ENCODE results near the gene REV1. TPM values are rescaled to one million over a fixed set of nuclear protein-coding genes. Genes with fewer than 3 reads are reported as not detected.
"Not testable (repeated sequence)": the region's sequence is repeated elsewhere in the genome, so short reads cannot be mapped to it uniquely, and the experiment has no call there.

Gene REV1
- total RNA-seq, 6 experiments from 2014 or later = 12.6 to 21.6 (median 13.6) TPM

DNA sequence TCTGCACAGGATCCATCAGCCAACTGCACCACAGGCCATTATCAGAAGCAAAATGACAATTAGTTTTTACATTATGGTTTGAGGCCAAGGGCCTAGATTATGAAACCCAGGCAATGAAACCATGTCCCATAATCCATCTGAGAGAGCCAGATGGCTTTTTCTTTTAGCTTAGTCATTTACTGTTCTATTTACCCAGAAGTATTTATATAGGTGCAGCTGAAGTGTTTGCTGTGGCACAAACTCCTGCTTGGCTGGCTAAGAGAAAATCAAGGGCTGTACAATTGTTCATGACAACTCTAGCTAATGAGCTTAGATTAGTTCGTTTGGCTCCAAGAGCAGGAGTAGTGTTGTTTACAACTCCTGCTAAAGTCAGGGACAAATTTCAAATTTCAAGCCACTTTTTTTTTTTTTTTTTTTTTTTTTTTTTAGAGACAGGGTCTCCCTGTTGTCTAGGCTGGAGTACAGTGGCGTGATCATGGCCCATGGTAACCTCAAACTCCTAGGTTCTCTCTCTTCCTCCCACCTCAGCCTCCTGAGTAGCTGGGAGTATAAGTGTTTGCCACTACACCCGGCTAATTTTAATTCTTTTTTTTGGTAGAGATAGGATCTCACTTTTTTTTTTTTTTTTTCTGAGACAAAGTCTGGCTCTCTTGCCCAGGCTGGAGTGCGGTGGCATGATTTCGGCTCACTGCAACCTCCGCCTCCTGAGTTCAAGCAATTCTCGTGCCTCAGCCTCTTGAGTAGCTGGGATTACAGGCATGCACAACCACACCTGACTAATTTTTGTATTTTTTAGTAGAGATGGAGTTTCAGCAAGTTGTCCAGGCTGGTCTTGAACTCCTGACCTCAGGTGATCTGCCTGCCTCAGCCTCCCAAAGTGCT, 18.4 kb upstream of the REV1 start:
- ATAC-seq (peak in 1 of 4 donors; percentile 56), DNase-seq (no peak)
- Histone ChIP-seq H3K9me3 (no peaks in the 10 kb centered on the region), H3K27me3 (no peaks in the 10 kb centered on the region), H3K4me1 (no peaks in the 10 kb centered on the region), H3K27ac (no peak overlapping the region), H3K4me3 (no peak overlapping the region), H3K36me3 (no peaks in the 10 kb centered on the region)
- WGBS (ENCODE audit: insufficient coverage, low coverage, low lambda C conversion rate, missing lambda C conversion rate) = 75% methylated on average over 4 of the region's 7 CpGs
- intact Hi-C loops (cut with DNase I) = no loop called here
- no peak for TF ChIP-seq POLR2A (IDR thresholded peaks at IDR 0.05)
- TF ChIP-seq, protein P1, sequence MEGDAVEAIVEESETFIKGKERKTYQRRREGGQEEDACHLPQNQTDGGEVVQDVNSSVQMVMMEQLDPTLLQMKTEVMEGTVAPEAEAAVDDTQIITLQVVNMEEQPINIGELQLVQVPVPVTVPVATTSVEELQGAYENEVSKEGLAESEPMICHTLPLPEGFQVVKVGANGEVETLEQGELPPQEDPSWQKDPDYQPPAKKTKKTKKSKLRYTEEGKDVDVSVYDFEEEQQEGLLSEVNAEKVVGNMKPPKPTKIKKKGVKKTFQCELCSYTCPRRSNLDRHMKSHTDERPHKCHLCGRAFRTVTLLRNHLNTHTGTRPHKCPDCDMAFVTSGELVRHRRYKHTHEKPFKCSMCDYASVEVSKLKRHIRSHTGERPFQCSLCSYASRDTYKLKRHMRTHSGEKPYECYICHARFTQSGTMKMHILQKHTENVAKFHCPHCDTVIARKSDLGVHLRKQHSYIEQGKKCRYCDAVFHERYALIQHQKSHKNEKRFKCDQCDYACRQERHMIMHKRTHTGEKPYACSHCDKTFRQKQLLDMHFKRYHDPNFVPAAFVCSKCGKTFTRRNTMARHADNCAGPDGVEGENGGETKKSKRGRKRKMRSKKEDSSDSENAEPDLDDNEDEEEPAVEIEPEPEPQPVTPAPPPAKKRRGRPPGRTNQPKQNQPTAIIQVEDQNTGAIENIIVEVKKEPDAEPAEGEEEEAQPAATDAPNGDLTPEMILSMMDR (IDR thresholded peaks at IDR 0.05) = no peak

- Histone ChIP-seq H3K4me3 (no peak overlapping the region), H3K27me3 (no peaks in the 10 kb centered on the region), H3K4me1 (no peaks in the 10 kb centered on the region), H3K36me3 (no peaks in the 10 kb centered on the region), H3K9me3 (no peaks in the 10 kb centered on the region), H3K27ac (no peak overlapping the region)
- DNase-seq (no peak), ATAC-seq (no peak)
- no peak for TF ChIP-seq POLR2A (IDR thresholded peaks at IDR 0.05)
- TF ChIP-seq, protein P1 (IDR thresholded peaks at IDR 0.05) = no peak
- intact Hi-C loops (cut with DNase I) = no loop called here
- WGBS (ENCODE audit: insufficient coverage, low coverage, low lambda C conversion rate, missing lambda C conversion rate) = 37% methylated on average over 4 of the region's 4 CpGs
These were observed 15.2 kb upstream of the REV1 start for GRCh38 chr2:99504844-99505584.

DNA sequence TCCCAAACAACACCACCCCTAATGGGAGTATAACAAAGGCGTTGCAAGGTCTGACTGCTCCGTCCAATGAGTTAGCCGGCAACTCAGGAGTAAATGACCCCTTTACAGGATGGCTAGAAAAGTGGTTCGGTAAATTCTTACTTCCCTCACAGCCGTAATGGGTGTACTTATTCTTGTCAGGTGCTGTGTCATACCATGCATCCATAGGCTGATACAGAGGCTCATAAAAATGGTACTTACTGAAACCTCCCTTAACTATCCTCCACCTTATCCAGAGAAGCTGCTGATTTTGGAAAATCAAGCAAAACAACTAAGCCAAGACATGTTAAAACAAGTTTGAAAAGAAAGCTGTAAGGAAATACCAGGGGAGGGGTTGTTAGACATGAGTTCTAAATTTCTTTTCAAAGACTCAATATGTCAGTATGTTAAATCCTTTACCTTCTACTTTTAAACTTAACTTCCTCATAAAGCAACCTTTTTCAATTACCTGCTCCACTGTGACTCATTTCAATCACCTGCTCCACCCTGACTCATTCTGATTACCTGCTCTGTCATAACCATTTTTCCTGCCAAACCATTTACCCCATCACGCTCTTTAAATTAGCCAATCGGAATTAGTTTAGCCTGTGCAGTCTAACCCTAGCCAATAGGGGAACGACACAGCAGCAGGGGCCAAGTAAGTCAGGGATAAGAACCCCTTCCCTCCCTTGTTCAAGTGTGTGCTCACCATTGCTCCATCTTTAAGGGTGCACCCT, 14.0 kb upstream of the REV1 start:
- intact Hi-C loops (cut with DNase I); H3K9me3 ChIP-seq; H3K4me3 ChIP-seq; H3K27ac ChIP-seq; H3K36me3 ChIP-seq; ATAC-seq; H3K4me1 ChIP-seq; H3K27me3 ChIP-seq; DNase-seq: not testable (repeated sequence)
- WGBS (ENCODE audit: insufficient coverage, low coverage, low lambda C conversion rate, missing lambda C conversion rate) = 82% methylated on average over 8 of the region's 8 CpGs

DNA sequence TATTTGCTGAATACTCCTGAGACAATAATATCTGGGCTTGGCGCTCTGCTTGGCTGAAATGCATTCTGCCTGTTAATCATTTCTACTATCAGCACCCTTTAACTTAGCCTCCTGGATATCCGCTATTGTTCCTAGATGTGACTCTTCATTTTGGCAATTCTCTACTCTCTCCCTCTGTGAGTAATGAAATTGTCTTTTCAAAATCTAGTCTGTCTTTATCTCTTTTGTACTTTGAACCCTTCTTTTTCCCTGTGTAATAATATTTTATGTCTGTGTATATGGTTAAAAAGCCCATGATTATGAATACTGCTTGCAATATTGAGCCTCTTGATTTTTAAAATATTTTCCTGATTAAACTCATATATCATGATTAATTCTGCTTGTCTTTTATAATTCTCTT, 6.2 kb upstream of the REV1 start:
- intact Hi-C loops (cut with DNase I) = loop anchor here in 1 of 2 donors (10.0 kb wide), 1 partner anchor 171 kb away; no protein-coding TSS in a partner anchor
- WGBS (ENCODE audit: insufficient coverage, low coverage, low lambda C conversion rate, missing lambda C conversion rate) = 65% methylated on average over 2 of the region's 2 CpGs
- ATAC-seq (peak in 1 of 4 donors; percentile 42), DNase-seq (no peak)
- H3K27ac ChIP-seq = no peak overlapping the region
- H3K9me3 ChIP-seq = no peaks in the 10 kb centered on the region
- no peaks in the 10 kb centered on the region for H3K36me3 ChIP-seq
- no peak overlapping the region for H3K4me3 ChIP-seq
- TF ChIP-seq, protein P1 (IDR thresholded peaks at IDR 0.05) = no peak
- TF ChIP-seq POLR2A (IDR thresholded peaks at IDR 0.05) = no peak
- peaks cover 0 to under 1% (median 0%) of the 10 kb centered on the region in 4 donors for H3K4me1 ChIP-seq
- H3K27me3 ChIP-seq = no peaks in the 10 kb centered on the region
